Measurements from ENCODE around the gene INCENP.
"Not testable (repeated sequence)": the region's sequence is repeated elsewhere in the genome, so short reads cannot be mapped to it uniquely, and the experiment has no call there.

Gene INCENP

DNA sequence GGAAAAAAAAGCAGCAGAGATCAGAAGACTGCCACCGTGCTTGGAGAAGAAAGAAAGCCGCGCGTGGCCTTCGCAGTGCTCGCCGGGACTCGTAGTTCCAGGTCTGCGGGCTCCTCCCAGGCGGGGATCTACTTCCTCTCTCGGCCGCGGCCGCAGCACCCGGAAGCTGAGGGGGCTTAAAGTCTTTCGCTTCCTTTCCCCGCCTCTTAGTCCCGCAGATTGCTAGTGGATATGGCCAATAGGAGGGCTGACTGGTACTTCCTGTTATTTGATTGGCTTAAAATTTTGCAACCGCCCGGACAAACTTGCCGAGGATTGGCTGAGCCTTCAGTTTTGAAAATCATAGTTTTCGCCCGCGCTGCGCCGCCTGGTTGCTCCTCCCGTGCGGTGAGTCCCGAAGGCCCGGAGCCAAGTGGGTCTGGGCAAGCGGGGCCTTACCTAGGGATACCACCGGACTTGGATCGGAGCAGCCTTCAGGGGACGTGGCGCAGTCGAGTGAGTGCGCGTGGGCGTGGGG, at the start of gene INCENP:
Gene INCENP (plus strand): TSS at position 343 of the 517 bp plus-strand sequence. CDS start 4,151 bp downstream, outside the sequence.
- DNase-seq (ENCODE audit: insufficient read length, low spot score) (peak; percentile 91), FAIRE-seq (peak; percentile 53)
- peak; percentile 50 for TF ChIP-seq POLR2A (IDR thresholded peaks at IDR 0.05; ENCODE audit: low read depth, low read length)

DNA sequence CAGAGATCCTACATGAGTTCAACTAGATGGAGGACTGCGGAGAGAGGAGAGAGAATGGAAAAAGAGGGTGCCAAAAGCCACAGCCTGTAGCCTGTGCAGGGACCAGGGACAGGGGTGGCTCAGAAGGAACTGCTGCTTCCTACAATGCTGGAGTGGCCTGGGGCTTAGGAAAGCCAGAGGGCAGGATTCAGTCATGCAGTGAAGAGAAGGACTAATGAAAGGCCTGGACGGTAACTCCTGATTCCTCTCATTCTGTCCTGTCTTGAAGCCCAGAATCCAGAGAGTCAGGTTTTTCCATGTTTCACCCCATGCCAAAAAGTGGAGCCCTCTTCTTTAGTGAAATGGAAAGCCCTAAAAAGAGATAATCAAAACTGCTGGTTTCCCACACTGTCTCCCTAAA, 48.4 kb upstream of the INCENP start:
- no peak for DNase-seq (ENCODE audit: insufficient read length, low spot score)
- no peak for FAIRE-seq

DNA sequence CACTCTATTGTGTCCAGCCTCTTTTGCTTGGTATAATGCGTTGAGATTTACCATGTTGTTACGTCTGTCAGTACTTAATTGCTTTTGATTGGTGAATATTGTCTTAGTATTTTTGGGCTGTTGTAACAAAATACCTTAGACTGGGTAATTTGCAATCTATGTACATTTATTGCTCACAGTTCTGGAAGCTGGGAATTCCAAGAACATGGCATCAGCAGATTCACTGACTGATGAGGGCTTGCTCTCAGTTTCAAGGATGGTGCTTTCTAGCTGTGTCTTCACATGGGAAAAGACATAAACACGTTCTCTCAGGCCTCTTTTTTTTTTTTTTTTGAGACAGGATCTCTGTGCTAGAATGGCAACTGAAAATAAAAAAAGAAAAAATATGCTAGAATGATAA, 46.7 kb upstream of the INCENP start:
- DNase-seq (ENCODE audit: insufficient read length, low spot score) (no peak), FAIRE-seq (no peak)
- no peak for TF ChIP-seq POLR2A (IDR thresholded peaks at IDR 0.05; ENCODE audit: low read depth, low read length)

More for the DNA sequence above, 48.4 kb upstream of the INCENP start:
- TF ChIP-seq POLR2A (IDR thresholded peaks at IDR 0.05; ENCODE audit: low read depth, low read length), result no peak

DNA sequence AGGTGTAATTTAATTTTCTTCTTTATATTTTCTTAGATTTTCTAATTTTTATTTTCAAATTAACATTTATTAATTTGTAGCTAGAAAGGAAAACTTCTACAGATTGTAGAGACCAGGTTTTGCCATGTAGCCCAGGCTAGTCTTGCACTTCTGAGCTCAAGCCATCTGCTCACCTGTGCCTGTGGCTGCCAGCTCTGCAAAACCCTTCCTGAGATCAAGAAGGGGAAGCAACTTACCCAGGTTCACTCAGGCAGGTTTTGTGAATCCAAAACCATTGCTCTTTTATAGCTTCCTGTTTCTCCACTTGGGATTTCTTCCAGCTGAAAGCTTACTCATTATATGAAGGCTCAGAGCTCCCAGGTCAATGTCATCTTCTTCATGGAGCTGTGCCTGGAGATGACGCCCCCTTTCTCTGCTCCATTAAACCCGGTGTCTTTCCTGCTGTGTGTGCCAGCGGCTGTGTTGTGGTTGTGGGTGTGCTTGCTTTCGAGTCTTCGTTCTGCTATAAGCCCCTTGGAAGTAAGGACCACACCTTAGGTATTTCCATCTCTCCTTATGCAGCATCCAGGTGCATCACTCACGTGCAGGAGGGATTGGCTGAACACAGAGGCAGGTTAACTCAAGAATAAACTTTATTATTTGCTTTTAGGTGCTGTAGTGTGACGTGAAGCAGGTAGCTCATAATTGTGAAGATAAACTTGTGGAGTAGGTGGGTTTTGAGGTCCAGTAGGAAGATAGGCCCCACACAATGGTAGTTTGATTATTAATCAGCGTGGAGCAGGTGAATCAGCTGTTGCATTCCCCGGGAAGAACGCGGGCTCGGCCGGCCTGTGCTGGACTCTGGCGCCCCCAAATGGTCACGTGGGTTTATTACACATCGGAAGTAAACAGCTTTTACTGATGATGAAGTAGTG, 42.2 kb upstream of the INCENP start:
- FAIRE-seq (peak; percentile 86), DNase-seq (ENCODE audit: insufficient read length, low spot score) (peak; percentile 58)
- no peak for TF ChIP-seq POLR2A (IDR thresholded peaks at IDR 0.05; ENCODE audit: low read depth, low read length)

DNA sequence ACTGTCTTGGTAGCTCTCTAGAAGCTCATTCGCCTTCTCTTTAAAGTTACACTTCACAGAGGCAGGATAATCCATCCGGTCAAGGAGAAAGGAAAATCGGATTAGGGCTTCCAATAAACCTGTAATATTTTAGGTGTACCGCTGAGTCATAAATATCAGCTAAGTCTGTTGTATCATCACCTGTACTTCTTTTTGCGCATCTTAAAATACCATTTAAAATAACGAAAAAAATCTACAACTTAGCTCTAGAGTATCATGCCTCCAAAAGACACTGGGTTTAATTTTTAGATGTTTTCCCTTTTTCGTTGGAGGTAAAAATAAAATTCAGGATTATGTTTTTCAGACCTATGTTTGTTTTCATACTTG, 41.5 kb upstream of the INCENP start:
- DNase-seq (ENCODE audit: insufficient read length, low spot score) (no peak), FAIRE-seq (no peak)
- TF ChIP-seq POLR2A (IDR thresholded peaks at IDR 0.05; ENCODE audit: low read depth, low read length), result no peak

DNA sequence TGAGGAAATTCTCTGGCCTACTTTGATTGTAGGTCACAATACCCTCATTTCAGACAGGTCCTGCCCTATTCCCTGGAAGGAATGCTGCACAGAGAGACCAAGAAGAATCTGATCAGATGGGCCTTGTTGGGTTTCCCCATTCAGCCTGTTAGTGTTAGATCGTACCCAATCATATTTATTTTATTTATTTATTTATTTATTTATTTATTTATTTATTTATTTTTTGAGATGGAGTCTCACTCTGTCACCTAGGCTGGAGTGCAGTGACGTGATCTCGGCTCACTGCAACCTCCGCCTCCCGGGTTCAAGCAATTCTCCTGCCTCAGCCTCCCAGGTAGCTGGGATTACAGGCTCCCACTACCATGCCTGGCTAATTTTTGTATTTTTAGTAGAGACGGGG, 39.0 kb upstream of the INCENP start:
- not testable (repeated sequence) for FAIRE-seq; DNase-seq (ENCODE audit: insufficient read length, low spot score)

DNA sequence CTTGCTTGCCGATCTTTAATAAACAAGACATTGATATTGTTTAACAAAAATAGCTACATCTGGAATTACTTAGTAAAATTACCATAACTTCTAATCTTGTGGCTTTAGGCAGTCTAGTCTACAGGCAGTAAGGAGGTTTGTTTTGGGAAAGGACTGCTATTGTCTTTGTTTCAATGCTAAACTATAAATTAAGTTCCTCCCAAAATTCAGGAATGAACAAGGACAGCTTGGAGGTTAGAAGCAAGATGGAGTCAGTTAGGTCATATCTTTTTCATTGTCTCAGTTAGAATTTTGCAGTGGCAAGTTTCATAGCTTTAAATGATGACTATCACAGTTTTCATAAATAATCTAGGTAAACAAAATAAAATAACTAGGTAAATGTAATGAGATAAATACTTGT, 36.1 kb upstream of the INCENP start:
- TF ChIP-seq POLR2A (IDR thresholded peaks at IDR 0.05; ENCODE audit: low read depth, low read length), result no peak
- FAIRE-seq, result no peak
- no peak for DNase-seq (ENCODE audit: insufficient read length, low spot score)

DNA sequence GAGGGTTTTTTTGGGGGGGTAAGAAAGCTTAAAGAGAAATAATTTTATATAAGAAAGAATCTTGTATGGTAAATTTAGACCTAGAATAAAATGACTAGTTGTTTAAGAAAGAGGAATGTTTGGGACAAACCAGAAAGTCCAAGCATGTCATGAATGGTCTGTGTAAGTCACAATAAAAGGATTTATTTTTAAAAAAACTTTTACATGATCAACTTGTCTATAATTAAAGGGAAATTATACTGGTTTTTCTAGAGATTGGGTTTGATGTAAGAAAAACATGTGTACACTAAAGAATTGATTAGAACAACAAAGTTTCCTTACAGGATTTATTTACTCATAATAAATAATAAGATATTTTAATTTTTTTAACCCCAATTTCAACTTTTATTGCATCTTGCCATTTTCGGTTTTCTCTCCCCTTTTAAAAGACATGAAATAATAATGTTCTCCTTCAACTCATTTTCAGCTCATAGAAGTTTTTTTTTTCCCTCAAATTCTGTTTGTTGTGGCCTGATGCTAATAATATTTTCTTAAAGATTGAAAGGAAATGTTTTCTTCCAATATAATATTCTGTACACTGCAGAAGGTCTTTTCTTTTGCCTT, 35.4 kb upstream of the INCENP start:
- DNase-seq (ENCODE audit: insufficient read length, low spot score) (no peak), FAIRE-seq (no peak)
- TF ChIP-seq POLR2A (IDR thresholded peaks at IDR 0.05; ENCODE audit: low read depth, low read length), result no peak

DNA sequence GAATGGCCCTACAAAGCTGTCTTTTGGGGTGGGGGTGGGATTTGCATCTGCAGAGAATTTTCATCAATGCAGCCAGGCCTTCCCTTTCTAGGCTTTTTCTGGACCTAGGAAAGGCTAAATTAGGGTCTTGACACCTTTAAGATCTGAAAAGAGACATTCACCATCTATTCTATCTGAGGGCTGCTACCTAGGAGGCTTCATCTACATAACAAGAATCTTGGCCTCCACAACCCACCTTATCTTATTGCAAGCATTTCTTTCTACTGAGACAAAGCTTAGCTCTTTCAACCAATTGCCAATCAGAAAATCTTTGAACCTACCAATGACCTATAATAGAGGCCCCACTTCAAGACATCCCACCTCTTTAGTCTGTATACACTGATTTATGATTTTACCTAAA, 20.7 kb upstream of the INCENP start:
- TF ChIP-seq POLR2A (IDR thresholded peaks at IDR 0.05; ENCODE audit: low read depth, low read length), result no peak
- FAIRE-seq (no peak), DNase-seq (ENCODE audit: insufficient read length, low spot score) (no peak)

DNA sequence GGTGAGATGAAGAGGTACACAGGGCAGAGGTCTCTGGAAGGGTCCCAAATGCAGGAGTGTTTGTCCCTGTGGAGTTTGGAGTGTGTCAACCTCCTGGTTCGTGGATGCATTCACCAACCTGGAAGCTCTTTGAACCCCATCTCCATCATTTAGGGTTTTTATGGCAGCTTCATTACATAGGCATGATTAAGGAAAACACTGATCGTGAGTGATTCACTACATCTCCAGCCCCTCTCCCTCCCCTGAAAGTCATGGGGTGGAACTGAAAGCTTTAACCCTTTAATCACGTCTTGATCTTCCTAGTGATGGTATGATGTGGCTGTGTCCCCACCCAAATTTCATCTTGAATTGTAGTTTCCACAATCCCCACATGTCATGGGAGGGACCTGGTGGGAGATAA, 19.8 kb upstream of the INCENP start:
- no peak for TF ChIP-seq POLR2A (IDR thresholded peaks at IDR 0.05; ENCODE audit: low read depth, low read length)
- DNase-seq (ENCODE audit: insufficient read length, low spot score) (no peak), FAIRE-seq (no peak)

DNA sequence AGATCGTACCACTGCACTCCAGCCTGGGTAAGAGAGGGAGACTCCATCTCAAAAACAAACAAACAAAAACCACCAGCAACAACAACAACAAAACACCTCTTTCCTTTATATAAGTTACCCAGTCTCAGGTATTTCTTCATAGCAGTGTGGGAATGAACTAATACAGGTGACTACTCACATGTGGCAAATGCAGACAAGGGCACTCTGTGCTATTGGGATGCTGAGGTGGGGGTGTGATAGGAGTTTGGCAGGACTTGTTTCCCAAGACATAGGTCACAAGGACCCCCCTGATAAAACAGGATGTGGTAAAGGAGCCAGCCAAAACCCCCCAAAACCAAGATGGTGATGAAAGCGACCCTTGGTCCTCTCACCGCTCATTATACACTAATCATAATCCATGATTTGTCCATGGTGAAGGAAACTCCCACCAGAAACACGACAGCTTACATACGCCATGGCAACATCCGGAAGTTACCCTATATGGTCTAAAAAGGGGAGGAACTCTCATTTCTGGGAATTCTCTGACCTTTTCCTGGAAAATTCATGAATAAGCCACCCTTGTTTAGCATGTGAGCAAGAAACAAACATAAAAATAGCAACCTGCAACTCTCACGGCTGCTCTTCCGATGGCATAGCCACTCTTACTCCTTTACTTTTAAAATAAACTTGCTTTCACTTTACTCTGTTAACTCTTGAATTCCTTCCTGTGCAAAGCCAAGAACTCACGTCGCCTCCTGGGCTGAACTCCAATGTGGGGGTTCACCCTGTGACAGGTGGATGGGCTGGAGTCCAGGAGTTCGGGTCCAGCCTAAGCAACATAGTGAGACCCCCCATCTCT, 18.8 kb upstream of the INCENP start:
- no peak for TF ChIP-seq POLR2A (IDR thresholded peaks at IDR 0.05; ENCODE audit: low read depth, low read length)
- DNase-seq (ENCODE audit: insufficient read length, low spot score) (no peak), FAIRE-seq (no peak)

DNA sequence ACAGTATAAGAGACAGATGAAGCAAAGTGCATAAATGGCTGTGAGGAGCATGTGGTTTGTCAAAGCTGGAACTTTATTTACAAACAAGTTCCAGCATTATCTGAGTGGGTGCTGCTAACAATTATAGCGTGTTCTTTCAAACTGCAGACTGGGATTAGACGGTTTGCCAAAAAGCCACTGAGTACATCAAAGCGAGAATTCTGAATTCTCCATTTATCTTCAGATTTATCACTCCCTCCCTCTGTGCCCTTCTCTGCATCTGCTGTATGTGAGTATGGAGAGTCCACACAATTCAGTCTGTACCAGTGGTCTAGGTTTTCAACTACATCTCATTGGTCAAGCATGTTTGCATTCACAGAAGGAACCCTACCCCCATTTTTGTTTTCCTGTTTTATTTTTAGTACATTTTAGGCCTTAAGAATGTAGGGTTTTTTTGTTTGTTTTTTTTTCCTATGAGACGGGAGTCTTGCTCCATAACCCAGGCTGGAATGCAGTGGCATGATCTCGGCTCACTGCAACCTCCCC, 18.1 kb upstream of the INCENP start:
- FAIRE-seq (no peak), DNase-seq (ENCODE audit: insufficient read length, low spot score) (no peak)
- no peak for TF ChIP-seq POLR2A (IDR thresholded peaks at IDR 0.05; ENCODE audit: low read depth, low read length)

DNA sequence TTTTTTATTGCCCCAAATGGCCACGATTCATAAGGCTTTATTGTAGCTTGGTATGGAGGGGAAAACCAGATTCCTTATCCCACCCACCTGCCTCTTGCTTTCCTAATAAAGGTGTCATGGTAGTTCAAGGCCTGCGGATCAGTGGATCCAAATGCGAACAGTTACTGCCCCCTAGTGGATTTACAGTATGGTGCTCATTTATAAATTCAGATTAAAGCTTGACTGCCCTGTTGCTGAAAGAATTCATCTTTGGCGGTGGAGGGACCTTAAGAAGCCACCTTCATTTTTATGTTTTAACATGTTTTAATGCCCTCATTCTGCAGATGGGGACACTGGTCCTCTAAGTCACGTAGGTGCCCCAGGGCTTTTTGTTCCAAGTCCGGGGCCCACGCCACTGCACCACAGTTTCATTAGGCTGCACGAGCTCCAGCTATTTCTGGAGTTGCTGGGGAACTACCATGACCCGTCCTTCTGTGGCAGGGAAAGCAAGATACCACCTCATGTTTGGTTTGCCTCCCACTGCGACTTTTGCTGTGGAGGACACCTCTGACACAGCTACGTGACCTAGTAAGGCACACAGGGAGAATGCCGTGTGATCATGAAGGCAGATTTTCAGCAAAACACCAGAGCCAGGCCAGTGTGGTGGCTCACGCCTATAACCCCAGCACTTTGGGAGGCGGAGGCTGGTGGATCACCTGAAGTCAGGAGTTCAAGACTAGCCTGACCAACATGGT, 15.6 kb upstream of the INCENP start:
- FAIRE-seq, result no peak
- no peak for DNase-seq (ENCODE audit: insufficient read length, low spot score)
- TF ChIP-seq POLR2A (IDR thresholded peaks at IDR 0.05; ENCODE audit: low read depth, low read length), result no peak

Measured in H54 (cell line).